H9 (cell line): ENCODE measurements around the gene UBALD1. TPM values are rescaled to one million over a fixed set of nuclear protein-coding genes. Genes with fewer than 3 reads are reported as not detected.

ENCODE experiments used
- DNase-seq: peaks from one replicate; pipeline ENCODE4 v3.0.0-alpha.2; 2017
- H2AFZ ChIP-seq: one replicate; pipeline ENCODE4 v1.6.1; 2013; ENCODE audit warnings: mild to moderate bottlenecking, low read length, control low read depth, moderate library complexity
- H2AK5ac ChIP-seq: 2 replicates; pipeline ENCODE4 v1.6.1; 2013; ENCODE audit warnings: low read length, control low read depth, mixed read lengths; ENCODE audit not compliant: insufficient read length
- H2BK120ac ChIP-seq: one replicate; pipeline ENCODE4 v1.6.1; 2013; ENCODE audit warnings: low read depth, mild to moderate bottlenecking, low read length, control low read depth, inconsistent platforms; ENCODE audit not compliant: poor library complexity, severe bottlenecking
- H2BK12ac ChIP-seq: 2 replicates; pipeline ENCODE4 v1.6.1; 2013; ENCODE audit warnings: low read length, control low read depth, mixed read lengths, low read depth; ENCODE audit not compliant: insufficient read length
- H2BK15ac ChIP-seq: 2 replicates; pipeline ENCODE4 v1.6.1; 2013; ENCODE audit warnings: low read depth, low read length, control low read depth
- H2BK20ac ChIP-seq: one replicate; pipeline ENCODE4 v1.6.1; 2013; ENCODE audit warnings: low read depth, mild to moderate bottlenecking, low read length, control low read depth, inconsistent platforms; ENCODE audit not compliant: poor library complexity, severe bottlenecking
- H2BK5ac ChIP-seq: 2 replicates; pipeline ENCODE4 v1.6.1; 2013; ENCODE audit warnings: low read length, control low read depth, mixed read lengths; ENCODE audit not compliant: insufficient read length
- H3K14ac ChIP-seq: 2 replicates; pipeline ENCODE4 v1.6.1; 2013; ENCODE audit warnings: low read length, control low read depth; ENCODE audit not compliant: insufficient read depth
- H3K18ac ChIP-seq: 2 replicates; pipeline ENCODE4 v1.6.1; 2013; ENCODE audit warnings: low read depth, mild to moderate bottlenecking, mixed read lengths, low read length, control low read depth; ENCODE audit not compliant: insufficient read length
- H3K23ac ChIP-seq: 2 replicates; pipeline ENCODE4 v1.6.1; 2013; ENCODE audit warnings: low read length, control low read depth, mixed read lengths, low read depth; ENCODE audit not compliant: insufficient read length
- H3K23me2 ChIP-seq: 2 replicates; pipeline ENCODE4 v1.6.1; 2013; ENCODE audit warnings: low read depth, mild to moderate bottlenecking, mixed read lengths, low read length, control low read depth; ENCODE audit not compliant: insufficient read length, poor library complexity, severe bottlenecking
- H3K27ac ChIP-seq: 2 replicates; pipeline ENCODE4 v1.5.1; 2013; ENCODE audit warnings: low read length, control low read depth, mixed read lengths, low read depth; ENCODE audit not compliant: insufficient read length
- H3K27me3 ChIP-seq: 2 replicates; pipeline ENCODE4 v1.6.1; 2013; ENCODE audit warnings: low read length, control low read depth, inconsistent platforms; ENCODE audit not compliant: insufficient read depth
- H3K4ac ChIP-seq: 2 replicates; pipeline ENCODE4 v1.6.1; 2013; ENCODE audit warnings: low read depth, mild to moderate bottlenecking, control low read depth, inconsistent platforms, low read length, moderate library complexity
- H3K4me1 ChIP-seq: 2 replicates; pipeline ENCODE4 v1.6.1; 2013; ENCODE audit warnings: low read length, control low read depth, inconsistent platforms; ENCODE audit not compliant: insufficient read depth
- H3K4me2 ChIP-seq: 2 replicates; pipeline ENCODE4 v1.6.1; 2013; ENCODE audit warnings: low read length, control low read depth, mixed read lengths; ENCODE audit not compliant: insufficient read length, insufficient read depth
- H3K56ac ChIP-seq: 2 replicates; pipeline ENCODE4 v1.6.1; 2013; ENCODE audit warnings: low read depth, mild to moderate bottlenecking, mixed read lengths, low read length, control low read depth; ENCODE audit not compliant: insufficient read length
- H3K79me1 ChIP-seq: 2 replicates; pipeline ENCODE4 v1.6.1; 2013; ENCODE audit warnings: low read depth, mild to moderate bottlenecking, moderate library complexity, low read length, control low read depth, inconsistent platforms; ENCODE audit not compliant: insufficient read depth, poor library complexity, severe bottlenecking
- H3K79me2 ChIP-seq: 2 replicates; pipeline ENCODE4 v1.6.1; 2013; ENCODE audit warnings: low read length, control low read depth, inconsistent platforms; ENCODE audit not compliant: insufficient read depth
- H3K9ac ChIP-seq: 2 replicates; pipeline ENCODE4 v1.6.1; 2013; ENCODE audit warnings: low read length, control low read depth, mixed read lengths; ENCODE audit not compliant: insufficient read length; ENCODE audit errors: extremely low read depth
- H3K9me3 ChIP-seq: one replicate; pipeline ENCODE4 v1.6.1; 2013; ENCODE audit warnings: low read depth, low read length, inconsistent platforms; ENCODE audit not compliant: control insufficient read depth
- H3T11ph ChIP-seq: one replicate; pipeline ENCODE4 v1.6.1; 2013; ENCODE audit warnings: mild to moderate bottlenecking, low read length, control low read depth, inconsistent platforms
- H4K20me1 ChIP-seq: one replicate; pipeline ENCODE4 v1.6.1; 2013; ENCODE audit not compliant: control insufficient read depth, insufficient read length, insufficient read depth
- H4K5ac ChIP-seq: 2 replicates; pipeline ENCODE4 v1.6.1; 2013; ENCODE audit warnings: low read depth, mild to moderate bottlenecking, mixed read lengths, low read length, control low read depth; ENCODE audit not compliant: insufficient read length
- H4K8ac ChIP-seq: replicated peaks from 2 replicates; pipeline ENCODE4 v1.6.1; 2013; ENCODE audit warnings: low read length, control low read depth, mixed read lengths, low read depth; ENCODE audit not compliant: insufficient read length
- H4K91ac ChIP-seq: 2 replicates; pipeline ENCODE4 v1.6.1; 2013; ENCODE audit warnings: low read depth, mild to moderate bottlenecking, moderate library complexity, mixed read lengths, low read length, control low read depth; ENCODE audit not compliant: insufficient read length
- H3K27ac Mint-ChIP-seq, 3 experiments: 2 replicates in 2 of 3; 3 replicates in 1 of 3; pipeline ENCODE4 v1.8.0; 2020 to 2021; ENCODE audit warnings: mixed read lengths in 3 of 3, mild to moderate bottlenecking in 1 of 3, moderate library complexity in 1 of 3
- H3K27me3 Mint-ChIP-seq: 2 replicates; pipeline ENCODE4 v1.8.0; 2021; ENCODE audit warnings: low read depth, mild to moderate bottlenecking, moderate library complexity, mixed read lengths
- H3K36me3 Mint-ChIP-seq, 3 experiments: 2 replicates in 2 of 3; 3 replicates in 1 of 3; pipeline ENCODE4 v1.8.0; 2020 to 2021; ENCODE audit warnings: low read depth in 3 of 3, mixed read lengths in 3 of 3; ENCODE audit not compliant: insufficient read depth in 1 of 3
- H3K4me1 Mint-ChIP-seq, 2 experiments: 2 replicates each; pipeline ENCODE4 v1.8.0; 2020; ENCODE audit warnings: mixed read lengths in 2 of 2
- H3K4me3 Mint-ChIP-seq, 2 experiments: 2 replicates in 1 of 2; 3 replicates in 1 of 2; pipeline ENCODE4 v1.8.0; 2020 to 2021; ENCODE audit warnings: mild to moderate bottlenecking in 2 of 2, mixed read lengths in 2 of 2, moderate library complexity in 1 of 2
- H3K9me3 Mint-ChIP-seq, 2 experiments: 2 replicates in 1 of 2; 3 replicates in 1 of 2; pipeline ENCODE4 v1.8.0; 2020; ENCODE audit warnings: mild to moderate bottlenecking in 2 of 2, mixed read lengths in 2 of 2, moderate library complexity in 1 of 2
- WGBS: extraction: QIAGEN DNeasy Blood & Tissue Kit; methylation state at CpG from one replicate; pipeline ENCODE4 v1.1.7; 2013; ENCODE audit warnings: missing lambda C conversion rate, low lambda C conversion rate, mixed read lengths; ENCODE audit not compliant: insufficient read length; ENCODE audit errors: extremely low coverage; 5-methylcytosine and 5-hydroxymethylcytosine counted together
- total RNA-seq: library from RNA; stranded (reverse); gene quantifications from 2 replicates; pipeline ENCODE4 v1.2.1, GENCODE V29; 2021
- TF ChIP-seq, protein P1 (sequence below): fragments of 200-600 bp; sonication (generic); conservative IDR thresholded peaks from 3 replicates; pipeline ENCODE4 v1.8.0; 2021; ENCODE audit warnings: antibody characterized with exemption, mild to moderate bottlenecking

The UBALD1 gene
- total RNA-seq, 1 experiment from 2014 or later = 80.9 TPM

DNA sequence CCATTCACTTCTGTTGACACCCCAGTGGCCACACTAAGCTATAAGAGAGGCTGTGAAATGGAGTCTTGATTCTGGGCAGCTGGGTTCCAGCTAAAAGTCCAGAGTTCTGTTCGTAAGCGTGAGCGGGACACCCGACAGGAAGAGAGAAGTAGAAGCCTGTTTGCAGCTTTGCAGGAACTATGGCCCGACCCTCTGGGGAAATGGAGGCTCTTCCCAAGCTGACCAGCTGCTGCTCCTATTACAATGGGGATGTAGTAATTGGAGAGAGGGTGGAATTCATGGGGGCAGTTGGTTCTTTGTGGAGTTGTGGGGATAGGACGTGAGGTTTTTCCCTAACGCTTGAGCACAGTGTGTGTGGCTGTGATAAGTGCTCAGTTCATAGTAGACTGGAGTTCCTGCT lies 28.4 kb downstream of the UBALD1 start:
- Histone ChIP-seq H2BK12ac (no peak overlapping the region), H3K79me1 (no peaks in the 10 kb centered on the region), H4K8ac (no peak overlapping the region), H4K20me1 (no peaks in the 10 kb centered on the region), H2AK5ac (no peak overlapping the region), H3K79me2 (no peaks in the 10 kb centered on the region), H2BK15ac (no peak overlapping the region), H3K14ac (no peak overlapping the region), H3K18ac (no peak overlapping the region), H2BK5ac (no peak overlapping the region), H3K9me3 (no peaks in the 10 kb centered on the region), H3K27me3 (no peaks in the 10 kb centered on the region), H3K9ac (no peak overlapping the region), H3K4me2 (no peak overlapping the region), H3K27ac (no peak overlapping the region), H3K23me2 (no peaks in the 10 kb centered on the region), H2AFZ (no peak overlapping the region), H3T11ph (no peak overlapping the region), H3K56ac (no peak overlapping the region), H2BK20ac (no peak overlapping the region), H3K4me1 (peaks cover 2% of the 10 kb centered on the region; the same call in 1 of the 2 replicates), H2BK120ac (no peak overlapping the region), H3K4ac (no peak overlapping the region), H4K5ac (no peak overlapping the region), H4K91ac (no peak overlapping the region), H3K23ac (no peak overlapping the region)
- TF ChIP-seq, protein P1, sequence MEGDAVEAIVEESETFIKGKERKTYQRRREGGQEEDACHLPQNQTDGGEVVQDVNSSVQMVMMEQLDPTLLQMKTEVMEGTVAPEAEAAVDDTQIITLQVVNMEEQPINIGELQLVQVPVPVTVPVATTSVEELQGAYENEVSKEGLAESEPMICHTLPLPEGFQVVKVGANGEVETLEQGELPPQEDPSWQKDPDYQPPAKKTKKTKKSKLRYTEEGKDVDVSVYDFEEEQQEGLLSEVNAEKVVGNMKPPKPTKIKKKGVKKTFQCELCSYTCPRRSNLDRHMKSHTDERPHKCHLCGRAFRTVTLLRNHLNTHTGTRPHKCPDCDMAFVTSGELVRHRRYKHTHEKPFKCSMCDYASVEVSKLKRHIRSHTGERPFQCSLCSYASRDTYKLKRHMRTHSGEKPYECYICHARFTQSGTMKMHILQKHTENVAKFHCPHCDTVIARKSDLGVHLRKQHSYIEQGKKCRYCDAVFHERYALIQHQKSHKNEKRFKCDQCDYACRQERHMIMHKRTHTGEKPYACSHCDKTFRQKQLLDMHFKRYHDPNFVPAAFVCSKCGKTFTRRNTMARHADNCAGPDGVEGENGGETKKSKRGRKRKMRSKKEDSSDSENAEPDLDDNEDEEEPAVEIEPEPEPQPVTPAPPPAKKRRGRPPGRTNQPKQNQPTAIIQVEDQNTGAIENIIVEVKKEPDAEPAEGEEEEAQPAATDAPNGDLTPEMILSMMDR = no peak
- WGBS = no CpG with 5 or more reads among the region's 7 CpGs
- peaks cover 5 to 11% (median 6%) of the 10 kb centered on the region in 3 experiments; a peak in 5 of 7 replicates for H3K36me3 Mint-ChIP-seq
- no peak overlapping the region; a peak in 1 of 5 replicates for H3K4me3 Mint-ChIP-seq
- H3K27me3 Mint-ChIP-seq = peaks cover 10% of the 10 kb centered on the region; the same call in 1 of the 2 replicates
- H3K27ac Mint-ChIP-seq = peak overlapping the region in 2 of 3 experiments; percentile 16 to 32; a peak in 2 of 7 replicates
- peaks cover 14 to 15% of the 10 kb centered on the region in 2 experiments for H3K4me1 Mint-ChIP-seq
- peaks cover 9 to 10% of the 10 kb centered on the region in 2 experiments; a peak in 3 of 5 replicates for H3K9me3 Mint-ChIP-seq
- DNase-seq = no peak
